ENCODE results near the gene SRPX2. TPM values are rescaled to one million over a fixed set of nuclear protein-coding genes. Genes with fewer than 3 reads are reported as not detected.

Gene SRPX2
- total and polyA plus RNA-seq, 2 experiments from 2014 or later = 36.7 to 40.3 TPM

DNA sequence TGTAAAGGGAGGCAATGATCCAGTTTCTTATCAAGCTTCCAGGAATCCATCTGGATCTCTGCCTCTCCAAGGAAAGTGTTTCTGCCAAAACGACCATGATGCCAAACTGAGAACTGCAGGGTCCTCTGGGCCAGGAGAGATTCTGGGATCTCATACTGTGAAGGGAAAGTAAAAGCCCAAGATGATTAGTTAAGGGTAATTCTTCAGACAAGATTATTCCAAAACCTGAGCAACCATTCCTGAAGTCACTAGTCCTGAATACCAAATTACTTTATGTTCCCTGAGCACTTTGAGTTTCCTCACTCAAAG, 42.0 kb downstream of the SRPX2 start:
- Histone ChIP-seq H4K20me1 (ENCODE audit: insufficient read depth) (no peaks in the 10 kb centered on the region), H3K4me2 (ENCODE audit: unreplicated experiment) (no peak overlapping the region), H3K4me1 (ENCODE audit: insufficient read depth) (peaks cover 15% of the 10 kb centered on the region), H2AFZ (no peak overlapping the region), H3F3A (ENCODE audit: insufficient read depth) (peaks cover 6% of the 10 kb centered on the region; the same call in 1 of the 2 replicates), H3K9me2 (ENCODE audit: insufficient read depth) (no peaks in the 10 kb centered on the region), H3K79me2 (ENCODE audit: insufficient read depth) (no peaks in the 10 kb centered on the region), H3K36me3 (ENCODE audit: low read depth) (no peaks in the 10 kb centered on the region), H3K9me3 (ENCODE audit: low read depth) (no peaks in the 10 kb centered on the region), H3K4me3 (no peak overlapping the region), H3K9ac (no peak overlapping the region), H3K27me3 (replicated peaks; ENCODE audit: insufficient read depth) (no peaks in the 10 kb centered on the region), H3K27ac (no peak overlapping the region)
- in situ Hi-C loops (cut with MboI) = loop anchor here (10.0 kb wide), 1 partner anchor 79 kb away; no protein-coding TSS in a partner anchor
- TF ChIP-seq EZH2phosphoT487 (IDR thresholded peaks at IDR 0.05; ENCODE audit: insufficient read depth, low read depth) = no peak
- no peak for TF ChIP-seq EZH2 (IDR thresholded peaks at IDR 0.05; ENCODE audit: insufficient read depth, poor library complexity, severe bottlenecking)
- DNase-seq = no peak
- 0% methylated on average over 1 of the region's 1 CpG for whole genome bisulfite sequencing, 2 experiments (ENCODE audit: low coverage in 1 of 2, low lambda C conversion rate in 2 of 2, missing lambda C conversion rate in 2 of 2)

DNA sequence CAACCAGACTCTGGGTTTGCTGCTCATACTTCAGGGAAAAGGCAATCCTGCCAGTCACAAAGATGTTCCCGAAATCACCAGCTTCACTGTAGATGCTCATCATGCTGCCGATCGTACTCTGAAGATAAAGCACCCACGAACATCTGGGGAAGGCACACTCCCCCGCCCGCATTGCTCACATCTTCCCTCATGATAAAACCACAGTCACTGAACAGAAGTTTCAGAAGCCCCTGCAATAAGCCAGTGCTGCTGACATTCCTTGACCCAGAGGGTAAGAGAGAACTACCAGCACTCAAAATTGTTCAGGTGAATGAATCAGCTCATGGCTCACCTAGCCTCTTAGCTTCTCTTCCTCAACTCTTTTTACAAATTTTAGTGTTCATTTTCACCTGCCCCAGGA, 43.1 kb downstream of the SRPX2 start:
- no peak overlapping the region for H3K4me3 ChIP-seq
- no peaks in the 10 kb centered on the region for H3K79me2 ChIP-seq (ENCODE audit: insufficient read depth)
- DNase-seq = no peak
- H4K20me1 ChIP-seq (ENCODE audit: insufficient read depth) = no peaks in the 10 kb centered on the region
- no peaks in the 10 kb centered on the region for H3K9me2 ChIP-seq (ENCODE audit: insufficient read depth)
- 98 to 100% methylated on average over 1 to 5 of the region's 6 CpGs for WGBS, 2 experiments (ENCODE audit: low coverage in 1 of 2, low lambda C conversion rate in 2 of 2, missing lambda C conversion rate in 2 of 2)
- H3K27me3 ChIP-seq (replicated peaks; ENCODE audit: insufficient read depth) = no peaks in the 10 kb centered on the region
- H3K36me3 ChIP-seq (ENCODE audit: low read depth) = no peaks in the 10 kb centered on the region
- H3K27ac ChIP-seq = no peak overlapping the region
- H3F3A ChIP-seq (ENCODE audit: insufficient read depth) = peaks cover 6% of the 10 kb centered on the region; the same call in 1 of the 2 replicates
- H3K4me1 ChIP-seq (ENCODE audit: insufficient read depth) = peaks cover 8% of the 10 kb centered on the region; the same call in 1 of the 2 replicates
- H3K4me2 ChIP-seq (ENCODE audit: unreplicated experiment) = no peak overlapping the region
- no peak overlapping the region for H3K9ac ChIP-seq
- in situ Hi-C loops (cut with MboI) = loop anchor here (10.0 kb wide), 1 partner anchor 78 kb away; no protein-coding TSS in a partner anchor
- no peak overlapping the region for H2AFZ ChIP-seq
- no peaks in the 10 kb centered on the region for H3K9me3 ChIP-seq (ENCODE audit: low read depth)
- no peak for TF ChIP-seq EZH2 (IDR thresholded peaks at IDR 0.05; ENCODE audit: insufficient read depth, poor library complexity, severe bottlenecking)
- TF ChIP-seq EZH2phosphoT487 (IDR thresholded peaks at IDR 0.05; ENCODE audit: insufficient read depth, low read depth) = no peak

DNA sequence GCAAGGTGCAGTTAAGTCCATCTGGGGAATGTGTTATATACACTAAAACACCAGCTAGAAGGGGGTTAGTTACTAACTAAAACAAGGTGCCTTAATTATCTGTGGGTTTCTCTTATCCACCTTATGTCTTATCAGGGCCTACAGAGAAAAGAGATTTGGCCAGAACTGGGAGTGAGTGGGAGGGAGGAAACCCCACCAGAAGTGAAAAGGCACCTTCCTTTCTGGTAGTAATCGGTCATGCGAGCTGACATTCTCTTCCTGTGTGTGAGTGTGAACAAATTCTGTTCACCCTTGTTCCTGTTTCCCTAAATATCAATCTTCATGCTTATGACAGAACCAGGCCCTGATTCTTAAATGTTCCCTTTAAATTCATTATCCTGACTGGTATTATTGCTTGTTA, 43.5 kb downstream of the SRPX2 start:
- no peaks in the 10 kb centered on the region for H4K20me1 ChIP-seq (ENCODE audit: insufficient read depth)
- WGBS, 2 experiments (ENCODE audit: low coverage in 1 of 2, low lambda C conversion rate in 2 of 2, missing lambda C conversion rate in 2 of 2) = 100% methylated on average over 2 of the region's 2 CpGs
- H3K9ac ChIP-seq = no peak overlapping the region
- TF ChIP-seq EZH2 (IDR thresholded peaks at IDR 0.05; ENCODE audit: insufficient read depth, poor library complexity, severe bottlenecking) = no peak
- TF ChIP-seq EZH2phosphoT487 (IDR thresholded peaks at IDR 0.05; ENCODE audit: insufficient read depth, low read depth) = no peak
- peaks cover 8% of the 10 kb centered on the region; the same call in 1 of the 2 replicates for H3K4me1 ChIP-seq (ENCODE audit: insufficient read depth)
- no peaks in the 10 kb centered on the region for H3K9me3 ChIP-seq (ENCODE audit: low read depth)
- no peaks in the 10 kb centered on the region for H3K79me2 ChIP-seq (ENCODE audit: insufficient read depth)
- no peaks in the 10 kb centered on the region for H3K36me3 ChIP-seq (ENCODE audit: low read depth)
- peaks cover 6% of the 10 kb centered on the region; the same call in 1 of the 2 replicates for H3F3A ChIP-seq (ENCODE audit: insufficient read depth)
- H3K27me3 ChIP-seq (replicated peaks; ENCODE audit: insufficient read depth) = no peaks in the 10 kb centered on the region
- no peak overlapping the region for H2AFZ ChIP-seq
- no peaks in the 10 kb centered on the region for H3K9me2 ChIP-seq (ENCODE audit: insufficient read depth)
- no peak overlapping the region for H3K4me2 ChIP-seq (ENCODE audit: unreplicated experiment)
- no peak for DNase-seq
- H3K4me3 ChIP-seq = no peak overlapping the region
- no peak overlapping the region for H3K27ac ChIP-seq
- in situ Hi-C loops (cut with MboI) = loop anchor here (10.0 kb wide), 1 partner anchor 77 kb away; no protein-coding TSS in a partner anchor

DNA sequence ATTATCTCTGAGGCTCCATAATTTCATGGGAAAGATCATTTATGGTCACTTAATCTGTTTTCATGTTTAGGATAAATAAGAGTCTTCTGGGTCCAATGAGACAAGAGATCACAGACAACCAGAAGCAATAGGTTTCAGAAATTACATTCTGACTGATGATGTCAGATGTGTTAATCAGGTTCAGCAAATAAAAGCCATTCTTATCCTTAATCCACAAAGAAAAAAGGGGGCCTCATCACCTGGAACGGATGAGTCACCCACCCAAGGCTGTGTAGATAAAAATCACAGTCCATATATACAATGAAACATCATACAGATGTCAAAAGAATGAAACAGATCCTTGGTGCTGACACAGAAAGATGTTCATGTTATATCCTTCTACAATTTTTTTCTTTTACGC, 51.3 kb downstream of the SRPX2 start:
- no peaks in the 10 kb centered on the region for H3K9me2 ChIP-seq (ENCODE audit: insufficient read depth)
- no peaks in the 10 kb centered on the region for H3K36me3 ChIP-seq (ENCODE audit: low read depth)
- H3F3A ChIP-seq (ENCODE audit: insufficient read depth) = no peaks in the 10 kb centered on the region
- H3K9ac ChIP-seq = no peak overlapping the region
- no peaks in the 10 kb centered on the region for H3K27me3 ChIP-seq (replicated peaks; ENCODE audit: insufficient read depth)
- no peaks in the 10 kb centered on the region for H4K20me1 ChIP-seq (ENCODE audit: insufficient read depth)
- in situ Hi-C loops (cut with MboI) = no loop called here
- no peaks in the 10 kb centered on the region for H3K4me1 ChIP-seq (ENCODE audit: insufficient read depth)
- 92 to 93% methylated on average over 2 of the region's 2 CpGs for WGBS, 2 experiments (ENCODE audit: low coverage in 1 of 2, low lambda C conversion rate in 2 of 2, missing lambda C conversion rate in 2 of 2)
- H3K4me2 ChIP-seq (ENCODE audit: unreplicated experiment) = no peak overlapping the region
- DNase-seq = no peak
- H3K79me2 ChIP-seq (ENCODE audit: insufficient read depth) = no peaks in the 10 kb centered on the region
- no peaks in the 10 kb centered on the region for H3K9me3 ChIP-seq (ENCODE audit: low read depth)
- no peak overlapping the region for H3K4me3 ChIP-seq
- no peak overlapping the region for H3K27ac ChIP-seq
- H2AFZ ChIP-seq = no peak overlapping the region
- no peak for TF ChIP-seq EZH2phosphoT487 (IDR thresholded peaks at IDR 0.05; ENCODE audit: insufficient read depth, low read depth)
- TF ChIP-seq EZH2 (IDR thresholded peaks at IDR 0.05; ENCODE audit: insufficient read depth, poor library complexity, severe bottlenecking) = no peak

DNA sequence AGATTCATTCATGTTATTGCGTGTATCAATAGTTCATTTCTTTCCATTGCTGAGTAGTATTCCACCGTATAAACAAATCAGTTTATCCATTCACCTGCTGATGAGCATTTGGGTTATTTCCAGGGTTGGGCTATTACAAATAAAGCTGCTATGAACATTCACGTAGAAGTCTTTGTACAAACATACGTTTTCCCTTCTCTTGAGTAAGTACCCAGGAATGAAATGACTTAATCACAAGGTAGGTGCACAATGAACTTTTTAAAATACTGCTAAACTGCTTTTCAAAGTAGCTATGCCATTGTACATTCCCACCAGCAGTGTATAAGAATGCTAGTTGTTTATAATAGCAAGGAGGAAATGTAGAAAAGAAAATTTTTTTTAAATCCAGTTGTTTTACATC, 52.0 kb downstream of the SRPX2 start:
- TF ChIP-seq EZH2phosphoT487 (IDR thresholded peaks at IDR 0.05; ENCODE audit: insufficient read depth, low read depth) = no peak
- TF ChIP-seq EZH2 (IDR thresholded peaks at IDR 0.05; ENCODE audit: insufficient read depth, poor library complexity, severe bottlenecking) = no peak
- Histone ChIP-seq H3K79me2 (ENCODE audit: insufficient read depth) (no peaks in the 10 kb centered on the region), H3K4me3 (no peak overlapping the region), H3F3A (ENCODE audit: insufficient read depth) (no peaks in the 10 kb centered on the region), H3K4me2 (ENCODE audit: unreplicated experiment) (no peak overlapping the region), H3K27ac (no peak overlapping the region), H4K20me1 (ENCODE audit: insufficient read depth) (no peaks in the 10 kb centered on the region), H3K9me3 (ENCODE audit: low read depth) (no peaks in the 10 kb centered on the region), H2AFZ (no peak overlapping the region), H3K9me2 (ENCODE audit: insufficient read depth) (no peaks in the 10 kb centered on the region), H3K4me1 (ENCODE audit: insufficient read depth) (no peaks in the 10 kb centered on the region), H3K9ac (no peak overlapping the region), H3K27me3 (replicated peaks; ENCODE audit: insufficient read depth) (no peaks in the 10 kb centered on the region), H3K36me3 (ENCODE audit: low read depth) (no peaks in the 10 kb centered on the region)
- in situ Hi-C loops (cut with MboI) = no loop called here
- 61 to 68% methylated on average over 4 of the region's 4 CpGs for WGBS, 2 experiments (ENCODE audit: low coverage in 1 of 2, low lambda C conversion rate in 2 of 2, missing lambda C conversion rate in 2 of 2)
- DNase-seq = no peak
